MM.1S (cell line): ENCODE results near the gene EIF4E1B.

ENCODE experiments used
- EZH2 ChIP-seq: fragments of 300-600 bp; sonication (generic); optimal IDR thresholded peaks from 2 replicates; pipeline ENCODE3; 2017; ENCODE audit warnings: low read depth, mild to moderate bottlenecking, antibody characterized with exemption, low read length, mixed read lengths
- TF ChIP-seq, protein P1 (sequence below): fragments of 300-600 bp; sonication (generic); IDR thresholded peaks from 2 replicates; pipeline ENCODE4 v1.5.1; 2016; ENCODE audit warnings: antibody characterized with exemption, low read length, mixed read lengths

GRCh38 chr5:176624938-176625337 is 5.5 kb upstream of the EIF4E1B start:
- TF ChIP-seq, protein P1, sequence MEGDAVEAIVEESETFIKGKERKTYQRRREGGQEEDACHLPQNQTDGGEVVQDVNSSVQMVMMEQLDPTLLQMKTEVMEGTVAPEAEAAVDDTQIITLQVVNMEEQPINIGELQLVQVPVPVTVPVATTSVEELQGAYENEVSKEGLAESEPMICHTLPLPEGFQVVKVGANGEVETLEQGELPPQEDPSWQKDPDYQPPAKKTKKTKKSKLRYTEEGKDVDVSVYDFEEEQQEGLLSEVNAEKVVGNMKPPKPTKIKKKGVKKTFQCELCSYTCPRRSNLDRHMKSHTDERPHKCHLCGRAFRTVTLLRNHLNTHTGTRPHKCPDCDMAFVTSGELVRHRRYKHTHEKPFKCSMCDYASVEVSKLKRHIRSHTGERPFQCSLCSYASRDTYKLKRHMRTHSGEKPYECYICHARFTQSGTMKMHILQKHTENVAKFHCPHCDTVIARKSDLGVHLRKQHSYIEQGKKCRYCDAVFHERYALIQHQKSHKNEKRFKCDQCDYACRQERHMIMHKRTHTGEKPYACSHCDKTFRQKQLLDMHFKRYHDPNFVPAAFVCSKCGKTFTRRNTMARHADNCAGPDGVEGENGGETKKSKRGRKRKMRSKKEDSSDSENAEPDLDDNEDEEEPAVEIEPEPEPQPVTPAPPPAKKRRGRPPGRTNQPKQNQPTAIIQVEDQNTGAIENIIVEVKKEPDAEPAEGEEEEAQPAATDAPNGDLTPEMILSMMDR: no peak
- no peak for TF ChIP-seq EZH2
